GM18909 (cell line): ENCODE measurements around the gene TESK1.
"Not testable (repeated sequence)": the region's sequence is repeated elsewhere in the genome, so short reads cannot be mapped to it uniquely, and the experiment has no call there.

Experiments
- ATAC-seq: cut with Tn5 transposase; IDR thresholded peaks from one replicate; pipeline ENCODE4 v1.9.1; 2021; ENCODE audit warnings: mild to moderate bottlenecking; ENCODE audit not compliant: unreplicated experiment, poor library complexity

Gene TESK1

DNA sequence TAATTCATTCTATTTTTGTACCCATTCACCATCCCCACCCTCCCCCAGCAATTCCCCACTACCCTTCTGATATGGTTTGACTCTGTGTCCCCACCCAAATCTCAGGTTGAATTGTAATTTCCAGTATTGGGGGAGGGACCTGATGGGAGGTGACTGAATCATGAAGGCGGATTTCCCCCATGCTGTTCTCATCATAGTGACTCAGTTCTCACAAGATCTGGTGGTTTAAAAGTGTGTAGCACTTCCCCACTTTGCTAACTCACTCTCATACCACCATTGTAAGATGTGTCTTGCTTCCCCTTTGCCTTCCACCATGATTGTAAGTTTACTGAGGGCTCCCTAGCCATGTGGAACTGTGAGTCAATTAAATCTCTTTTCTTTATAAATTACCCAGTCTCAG lies 25.9 kb upstream of the TESK1 start:
- no peak for ATAC-seq

DNA sequence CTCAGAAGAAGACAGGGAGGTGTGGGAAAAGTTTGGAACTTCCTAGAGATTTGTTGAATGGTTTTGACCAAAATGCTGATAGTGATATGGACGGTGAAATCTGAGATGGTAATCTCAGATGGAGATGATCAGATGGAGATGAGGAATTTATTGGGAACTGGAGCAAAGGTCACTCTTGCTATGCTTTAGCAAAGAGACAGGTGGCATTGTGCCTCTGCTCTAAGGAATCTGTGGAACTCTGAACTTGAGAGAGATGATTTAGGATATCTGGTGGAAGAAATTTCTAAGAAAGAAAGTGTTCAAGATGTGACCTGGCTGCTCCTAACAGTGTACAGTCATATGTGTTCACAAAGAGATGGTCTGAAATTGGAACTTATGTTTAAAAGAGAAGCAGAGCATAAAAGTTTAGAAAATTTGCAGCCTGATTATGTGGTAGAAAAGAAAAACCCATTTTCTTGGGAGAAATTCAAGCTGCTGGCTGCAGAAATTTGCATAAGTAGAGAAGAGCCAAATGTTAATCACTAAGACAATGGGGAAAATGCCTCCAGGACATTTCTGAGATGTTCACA lies 25.3 kb upstream of the TESK1 start:
- not testable (repeated sequence) for ATAC-seq

DNA sequence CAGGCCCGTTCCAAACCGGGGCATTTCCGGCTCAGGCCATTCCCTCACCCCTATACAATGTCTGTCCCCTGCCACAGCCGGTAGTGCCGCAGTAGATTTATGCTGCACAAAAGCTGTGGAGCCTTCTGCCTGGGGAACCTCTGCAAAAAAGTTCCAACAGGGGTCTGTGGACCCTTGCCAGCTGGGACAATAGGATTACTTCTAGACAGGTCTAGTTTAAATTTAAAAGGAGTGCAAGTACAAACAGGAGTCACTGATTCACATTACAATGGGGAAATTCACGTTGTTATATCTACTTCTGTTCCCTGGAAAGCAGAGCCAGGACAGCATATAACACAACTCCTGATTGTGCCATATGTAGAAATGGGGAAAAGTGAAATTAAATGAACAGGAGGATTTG lies 21.5 kb upstream of the TESK1 start:
- ATAC-seq = not testable (repeated sequence)

DNA sequence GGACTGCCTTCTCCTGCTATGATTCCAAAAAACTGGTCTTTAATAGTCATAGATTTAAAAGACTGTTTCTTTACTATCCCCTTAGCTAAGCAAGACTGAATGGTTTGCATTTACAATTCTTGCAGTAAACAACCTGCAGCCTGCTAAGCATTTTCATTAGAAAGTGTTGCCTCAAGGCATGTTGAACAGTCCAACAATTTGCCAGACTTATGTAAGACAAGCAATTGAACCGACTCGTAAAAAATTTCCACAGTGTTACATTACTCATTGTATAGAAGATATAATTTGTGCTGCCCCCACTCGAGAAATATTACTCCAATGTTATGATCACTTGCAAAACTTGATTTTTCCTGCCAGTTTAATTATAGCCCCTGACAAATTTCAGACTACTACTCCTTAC lies 20.4 kb upstream of the TESK1 start:
- ATAC-seq = not testable (repeated sequence)

DNA sequence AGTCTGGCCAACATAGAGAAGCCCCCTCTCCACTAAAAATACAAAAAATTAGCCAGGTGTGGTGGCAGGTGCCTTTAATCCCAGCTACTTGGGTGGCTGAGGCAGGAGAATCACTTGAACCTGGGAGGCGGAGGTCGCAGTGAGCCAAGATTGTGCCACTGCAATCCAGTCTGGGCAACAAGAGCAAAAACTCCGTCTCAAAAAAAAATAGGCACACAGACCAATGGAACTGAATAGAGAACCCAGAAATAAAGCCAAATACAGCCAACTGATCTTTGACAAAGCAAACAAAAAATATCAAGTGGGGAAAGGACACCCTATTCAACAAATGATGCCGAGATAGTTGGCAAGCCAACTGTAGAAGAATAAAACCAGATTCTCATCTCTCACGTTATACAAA lies 16.6 kb upstream of the TESK1 start:
- ATAC-seq = not testable (repeated sequence)

DNA sequence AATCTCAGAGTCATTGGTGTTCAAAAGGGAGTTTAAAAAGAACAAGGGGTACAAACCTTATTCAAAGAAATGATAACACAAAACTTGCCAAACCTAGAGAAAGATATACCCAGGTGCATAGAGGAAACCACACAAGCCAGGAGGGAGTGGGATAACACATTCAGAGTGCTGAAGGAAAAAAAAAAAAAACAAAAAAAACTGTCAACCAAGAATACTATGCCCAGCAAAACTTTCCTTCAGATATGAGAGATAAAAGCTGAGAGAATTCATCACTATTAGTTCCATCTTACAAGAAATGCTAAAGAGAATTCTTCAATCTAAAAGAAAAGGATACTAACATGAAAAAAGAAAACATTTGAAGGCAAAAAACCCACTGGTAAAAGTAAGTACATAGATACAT lies 11.5 kb upstream of the TESK1 start:
- ATAC-seq = no peak

DNA sequence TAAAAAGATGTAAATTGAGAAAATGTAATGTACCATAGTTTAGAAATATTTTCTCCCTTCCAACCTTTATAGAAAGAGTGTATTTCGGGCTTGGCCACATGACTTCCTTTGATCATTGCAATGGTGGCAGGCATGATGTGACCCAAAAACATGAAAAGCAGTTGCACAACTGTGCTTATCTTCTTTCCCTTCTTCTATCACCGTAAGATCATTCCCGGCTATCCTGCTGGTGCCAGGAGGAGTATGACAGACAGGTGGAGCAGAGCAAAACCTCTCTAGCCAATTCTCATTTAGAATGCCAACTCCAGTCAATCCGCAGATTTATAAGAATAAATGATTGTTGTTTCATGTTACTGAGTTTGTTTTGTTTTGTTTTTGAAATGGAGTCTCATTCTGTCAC lies 10.6 kb upstream of the TESK1 start:
- no peak for ATAC-seq

DNA sequence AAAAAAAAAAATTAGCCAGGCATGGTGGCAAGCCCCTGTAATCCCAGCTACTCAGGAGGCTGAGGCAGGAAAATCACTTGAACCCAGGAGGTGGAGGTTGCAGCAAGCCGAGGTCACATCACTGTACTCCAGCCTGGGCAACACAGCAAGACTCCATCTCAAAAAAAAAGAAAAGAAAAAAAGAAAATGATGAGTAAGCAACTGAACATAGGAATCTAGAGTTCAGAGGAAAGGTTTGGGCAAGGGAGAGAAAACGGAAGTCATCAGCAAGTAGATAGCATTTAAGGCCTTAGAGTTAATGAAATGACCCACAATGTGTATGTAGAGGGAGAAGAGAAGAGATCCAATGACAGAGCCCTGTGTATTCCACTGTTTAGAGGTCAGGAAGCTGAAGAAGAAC lies 8.2 kb upstream of the TESK1 start:
- ATAC-seq = not testable (repeated sequence)

DNA sequence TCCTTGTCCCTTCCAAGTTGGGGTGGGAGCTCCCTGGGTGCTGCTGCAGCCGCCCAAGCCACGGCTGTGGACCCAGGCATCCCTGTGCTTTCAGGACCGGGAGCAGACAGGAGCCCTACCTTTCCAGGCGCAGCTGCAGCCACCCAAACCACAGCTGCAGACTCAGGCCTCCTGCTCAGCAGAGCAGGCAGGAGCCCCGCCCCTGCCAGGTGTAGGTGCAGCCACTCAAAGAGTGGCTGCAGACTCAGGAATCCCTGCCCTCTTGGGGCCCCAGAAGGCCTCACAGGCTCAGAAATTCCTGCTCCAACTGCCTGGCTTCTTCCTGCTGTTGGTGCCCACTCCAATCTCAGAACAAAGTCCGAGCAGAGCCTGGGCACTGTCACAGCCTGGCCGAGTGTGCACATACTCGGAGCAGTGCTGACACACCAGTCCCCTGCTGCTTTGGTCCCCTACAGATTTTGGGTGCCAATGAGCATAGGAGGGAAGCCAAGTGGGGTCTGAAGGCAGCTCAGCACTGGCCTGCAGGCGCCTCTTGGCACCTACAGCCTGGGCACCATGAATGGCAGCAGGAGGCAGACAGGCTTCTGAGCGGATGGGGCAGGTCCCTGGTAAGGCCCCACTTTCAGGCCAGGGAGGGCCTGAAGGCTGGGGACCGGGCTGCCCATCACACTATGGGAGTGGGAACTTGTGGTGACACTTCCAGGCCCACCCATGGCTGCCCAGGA lies 6.0 kb upstream of the TESK1 start:
- no peak for ATAC-seq

DNA sequence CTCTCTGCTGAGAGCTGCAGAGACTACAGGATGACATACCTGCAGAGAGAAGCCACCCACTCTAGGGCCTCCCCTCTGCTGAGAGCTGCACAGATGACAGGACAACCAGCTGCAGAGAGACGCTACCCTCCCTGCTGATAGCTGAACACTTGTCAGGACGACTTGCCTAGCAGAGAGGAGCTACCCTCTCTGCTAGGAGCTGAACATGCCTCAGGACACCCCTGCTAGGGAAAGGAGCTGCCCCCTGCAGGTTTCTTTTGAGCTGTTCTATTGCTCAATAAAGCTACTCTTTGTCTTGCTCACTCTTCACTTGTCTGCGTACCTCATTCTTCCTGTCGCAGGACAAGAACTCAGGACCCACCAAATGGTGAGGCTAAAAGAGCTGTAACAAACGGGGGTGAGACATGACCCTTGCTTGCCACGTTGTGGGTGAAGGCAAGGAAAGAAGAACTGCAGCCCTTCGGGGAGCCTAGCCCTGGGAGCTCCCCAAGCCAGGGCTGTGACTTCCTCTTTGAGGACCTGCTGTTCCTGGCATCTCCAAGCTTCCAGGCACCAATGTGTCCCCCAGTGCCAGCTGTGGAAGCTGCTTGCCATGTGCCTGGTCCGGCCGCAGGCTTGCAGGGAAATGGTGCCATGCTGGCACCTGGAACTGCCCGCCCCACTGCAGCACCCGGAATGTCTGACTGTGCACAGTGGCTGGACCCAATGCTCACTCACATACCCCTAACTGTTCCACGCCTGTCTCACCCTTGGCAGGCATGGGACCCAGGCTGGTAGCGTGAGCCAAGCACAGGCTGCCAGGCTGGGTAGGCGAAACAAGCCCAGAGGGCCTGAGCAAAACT lies 5.1 kb upstream of the TESK1 start:
- no peak for ATAC-seq

DNA sequence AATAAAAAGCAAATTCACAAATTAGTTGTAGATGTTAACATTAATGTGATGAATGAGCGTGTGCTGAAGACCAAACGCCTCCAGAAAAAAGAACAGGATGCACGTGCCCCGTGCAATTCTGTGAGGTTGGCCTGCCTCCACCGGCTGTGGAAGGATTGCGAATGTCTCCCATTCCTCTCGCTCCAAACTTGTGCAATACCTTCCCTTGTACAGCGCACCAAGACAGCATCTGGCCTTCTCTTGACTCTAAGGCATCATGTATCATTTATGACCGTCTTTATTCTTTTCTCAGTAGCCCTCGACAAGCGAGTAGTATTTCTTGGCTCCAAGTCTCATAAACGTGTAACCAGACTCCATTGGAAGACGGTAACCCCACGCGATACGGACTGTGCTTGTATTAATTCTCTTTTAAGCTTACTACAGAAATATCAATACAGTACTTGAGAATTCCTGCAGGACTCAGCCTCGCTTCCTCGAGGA lies 1.5 kb upstream of the TESK1 start:
- peak; percentile 2 for ATAC-seq

DNA sequence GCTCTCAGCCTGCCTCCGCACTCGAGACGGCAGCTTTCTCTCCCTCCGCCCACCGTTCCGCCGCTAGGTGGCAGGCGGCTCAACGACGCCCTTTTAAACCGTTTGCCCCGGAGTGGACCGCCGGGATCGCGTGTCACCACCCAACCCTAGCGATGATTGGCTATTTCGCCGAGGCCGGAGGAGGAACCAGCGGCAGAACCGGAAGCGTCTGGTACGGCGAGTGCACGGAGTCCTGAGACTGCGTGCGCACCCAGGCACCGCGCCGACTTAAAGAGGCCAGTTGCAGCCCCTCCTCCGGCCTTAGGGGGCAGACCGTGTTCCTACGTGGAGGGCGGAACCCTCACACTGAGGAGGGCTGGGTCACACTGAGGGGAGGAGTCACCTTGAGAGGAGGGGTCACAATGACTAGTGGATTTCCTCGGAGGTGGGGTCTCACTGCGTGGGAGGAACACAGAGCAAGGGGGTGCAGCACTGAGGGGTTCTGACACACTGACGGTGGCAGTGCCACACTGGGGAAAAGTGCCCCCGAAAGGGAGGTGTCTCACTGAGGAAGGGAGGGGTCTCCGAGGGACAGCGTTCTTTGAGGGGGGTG lies 980 bp upstream of the TESK1 start:
- ATAC-seq = peak; percentile 89

DNA sequence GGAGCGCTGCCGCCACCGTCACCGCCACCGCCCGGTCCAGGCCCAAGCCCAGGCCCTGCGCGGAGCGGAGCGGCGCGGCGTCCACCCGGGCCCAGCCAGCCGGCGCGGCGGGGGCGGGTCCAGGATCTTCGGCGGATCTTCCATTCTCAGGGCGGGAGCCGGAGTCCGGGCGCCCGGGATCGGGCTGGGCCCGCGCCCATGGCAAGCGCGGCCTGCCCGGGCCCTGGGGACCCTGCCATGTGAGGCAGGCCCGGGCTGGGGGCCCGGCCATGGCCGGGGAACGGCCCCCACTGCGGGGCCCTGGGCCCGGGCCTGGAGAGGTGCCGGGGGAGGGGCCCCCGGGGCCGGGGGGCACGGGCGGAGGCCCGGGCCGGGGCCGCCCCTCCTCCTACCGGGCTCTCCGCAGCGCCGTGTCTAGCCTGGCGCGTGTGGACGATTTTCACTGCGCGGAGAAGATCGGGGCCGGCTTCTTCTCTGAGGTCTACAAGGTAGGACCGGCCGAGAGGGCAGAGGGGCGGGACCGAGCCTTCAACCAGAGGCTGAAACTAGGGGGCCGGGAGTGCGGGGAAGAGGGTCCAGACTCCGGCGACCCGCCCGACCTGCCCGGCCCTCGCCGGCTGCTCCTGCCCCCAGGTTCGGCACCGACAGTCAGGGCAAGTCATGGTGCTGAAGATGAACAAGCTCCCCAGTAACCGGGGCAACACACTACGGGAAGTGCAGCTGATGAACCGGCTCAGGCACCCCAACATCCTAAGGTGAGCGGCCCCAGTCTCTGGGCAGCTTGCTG lies 482 bp downstream of the TESK1 start:
- peak; percentile 11 for ATAC-seq

DNA sequence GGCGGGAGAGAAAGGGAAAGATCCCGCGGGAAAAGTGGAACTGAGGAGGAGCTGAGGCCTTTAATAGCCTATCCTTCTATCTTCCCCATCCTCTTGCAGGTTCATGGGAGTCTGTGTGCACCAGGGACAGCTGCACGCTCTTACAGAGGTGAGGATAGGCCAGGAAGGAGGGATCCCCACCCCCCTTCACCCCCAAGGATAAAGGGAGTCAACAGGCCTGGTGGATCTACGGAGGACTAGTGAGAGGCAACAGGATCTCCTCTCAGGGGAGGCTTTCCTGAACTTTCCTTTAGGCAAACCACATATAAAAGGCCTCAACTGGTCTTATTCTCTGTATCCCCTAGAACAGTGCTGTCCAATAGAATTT lies 1.1 kb downstream of the TESK1 start:
- ATAC-seq = no peak

DNA sequence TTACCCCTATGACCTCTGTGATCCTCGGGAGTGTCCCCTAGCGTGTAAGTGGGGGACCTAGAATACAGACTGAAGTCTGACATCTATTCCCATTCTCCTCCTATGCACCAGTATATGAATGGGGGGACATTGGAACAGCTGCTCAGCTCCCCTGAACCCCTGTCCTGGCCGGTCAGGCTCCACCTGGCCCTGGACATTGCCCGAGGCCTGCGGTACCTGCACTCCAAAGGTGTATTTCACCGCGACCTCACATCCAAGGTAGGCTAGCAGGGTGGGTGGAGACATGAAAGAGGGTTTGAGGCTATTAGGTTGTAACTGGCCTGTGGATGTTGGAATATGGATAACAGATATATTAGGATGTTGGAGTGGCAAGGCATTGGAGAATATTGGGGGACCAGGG lies 1.7 kb downstream of the TESK1 start:
- ATAC-seq = no peak

DNA sequence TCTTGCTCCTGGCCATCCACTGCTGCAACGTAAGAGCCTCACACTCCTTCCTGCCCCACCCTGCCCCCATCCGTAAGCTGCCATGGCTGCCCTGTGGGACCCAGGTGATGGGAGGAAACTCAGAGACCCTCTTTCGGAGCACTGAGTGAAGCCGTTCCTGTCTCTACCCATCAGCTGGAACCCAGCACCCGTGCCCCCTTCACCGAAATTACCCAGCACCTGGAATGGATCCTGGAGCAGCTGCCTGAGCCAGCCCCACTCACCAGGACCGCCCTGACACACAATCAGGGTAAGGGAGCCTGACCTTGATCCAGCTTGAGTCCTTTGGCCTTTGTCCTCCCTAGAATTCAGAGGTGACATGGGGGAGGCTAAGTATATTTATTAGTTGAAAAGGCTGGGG lies 3.2 kb downstream of the TESK1 start:
- no peak for ATAC-seq

DNA sequence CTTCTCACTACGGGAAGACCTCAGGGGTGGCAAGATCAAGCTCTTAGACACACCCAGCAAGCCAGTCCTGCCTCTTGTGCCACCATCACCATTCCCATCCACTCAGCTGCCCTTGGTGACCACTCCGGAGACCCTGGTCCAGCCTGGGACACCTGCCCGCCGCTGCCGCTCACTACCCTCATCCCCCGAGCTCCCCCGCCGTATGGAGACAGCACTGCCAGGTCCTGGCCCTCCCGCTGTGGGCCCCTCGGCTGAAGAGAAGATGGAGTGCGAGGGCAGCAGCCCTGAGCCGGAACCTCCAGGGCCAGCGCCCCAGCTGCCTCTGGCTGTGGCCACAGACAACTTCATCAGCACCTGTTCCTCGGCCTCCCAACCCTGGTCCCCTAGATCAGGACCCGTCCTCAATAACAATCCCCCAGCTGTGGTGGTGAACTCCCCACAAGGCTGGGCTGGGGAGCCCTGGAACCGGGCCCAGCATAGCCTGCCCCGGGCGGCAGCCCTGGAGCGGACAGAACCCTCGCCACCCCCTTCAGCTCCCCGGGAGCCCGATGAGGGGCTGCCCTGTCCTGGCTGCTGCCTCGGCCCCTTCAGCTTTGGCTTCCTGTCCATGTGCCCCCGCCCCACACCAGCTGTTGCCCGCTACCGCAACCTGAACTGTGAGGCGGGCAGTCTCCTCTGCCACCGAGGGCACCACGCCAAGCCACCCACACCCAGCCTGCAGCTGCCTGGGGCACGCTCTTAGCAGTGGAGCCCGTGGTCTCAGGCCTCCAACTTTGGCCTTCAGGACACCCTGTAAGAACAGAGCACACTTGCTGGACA lies 4.1 kb downstream of the TESK1 start:
- no peak for ATAC-seq

DNA sequence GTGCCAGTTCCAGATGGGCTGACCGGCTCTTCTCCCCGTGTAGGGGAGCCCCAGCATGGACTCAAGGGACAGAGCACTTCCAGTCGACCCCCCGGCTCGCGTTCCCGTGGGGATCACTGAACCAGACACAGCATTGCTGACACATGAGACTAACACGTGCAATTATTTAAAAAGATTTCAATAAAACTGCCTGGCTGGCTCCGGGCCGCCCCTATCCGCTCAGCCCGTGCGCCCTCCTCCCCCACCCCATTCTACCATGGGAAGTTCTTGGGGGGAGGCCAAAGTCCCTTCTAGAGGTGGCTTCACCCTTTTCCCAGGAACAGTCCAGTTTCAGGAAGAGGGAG lies 4.7 kb downstream of the TESK1 start:
- ATAC-seq = no peak

DNA sequence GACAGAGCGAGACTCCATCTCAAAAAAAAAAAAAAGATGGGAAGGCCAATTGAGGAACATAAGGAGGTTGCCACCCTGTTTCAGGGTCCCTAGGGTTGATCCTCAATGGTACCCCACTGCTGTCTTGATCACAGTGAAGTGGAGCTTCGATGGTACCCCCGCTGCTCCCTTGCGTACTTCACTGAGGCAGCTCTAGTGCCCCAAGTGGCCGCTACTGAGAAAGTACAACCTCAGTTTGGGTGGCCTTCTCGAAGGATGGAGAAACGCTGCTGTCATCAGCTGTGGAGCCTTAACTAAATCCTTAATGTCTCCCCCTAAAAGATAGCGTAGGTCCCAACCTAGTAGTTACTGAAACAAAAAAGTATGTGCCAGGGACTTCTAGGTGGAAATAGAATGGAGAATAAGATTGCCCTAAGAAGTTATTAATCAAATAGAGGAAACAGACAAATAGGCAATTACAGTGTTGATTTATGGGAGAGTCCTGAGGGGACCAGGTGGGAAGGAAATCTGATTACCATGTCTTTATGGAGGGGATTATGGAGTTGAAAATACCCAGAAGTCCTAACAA lies 6.3 kb downstream of the TESK1 start:
- ATAC-seq = no peak
